Measurements from ENCODE around the gene GPR162.
"Not testable (repeated sequence)": the region's sequence is repeated elsewhere in the genome, so short reads cannot be mapped to it uniquely, and the experiment has no call there.

Gene GPR162

DNA sequence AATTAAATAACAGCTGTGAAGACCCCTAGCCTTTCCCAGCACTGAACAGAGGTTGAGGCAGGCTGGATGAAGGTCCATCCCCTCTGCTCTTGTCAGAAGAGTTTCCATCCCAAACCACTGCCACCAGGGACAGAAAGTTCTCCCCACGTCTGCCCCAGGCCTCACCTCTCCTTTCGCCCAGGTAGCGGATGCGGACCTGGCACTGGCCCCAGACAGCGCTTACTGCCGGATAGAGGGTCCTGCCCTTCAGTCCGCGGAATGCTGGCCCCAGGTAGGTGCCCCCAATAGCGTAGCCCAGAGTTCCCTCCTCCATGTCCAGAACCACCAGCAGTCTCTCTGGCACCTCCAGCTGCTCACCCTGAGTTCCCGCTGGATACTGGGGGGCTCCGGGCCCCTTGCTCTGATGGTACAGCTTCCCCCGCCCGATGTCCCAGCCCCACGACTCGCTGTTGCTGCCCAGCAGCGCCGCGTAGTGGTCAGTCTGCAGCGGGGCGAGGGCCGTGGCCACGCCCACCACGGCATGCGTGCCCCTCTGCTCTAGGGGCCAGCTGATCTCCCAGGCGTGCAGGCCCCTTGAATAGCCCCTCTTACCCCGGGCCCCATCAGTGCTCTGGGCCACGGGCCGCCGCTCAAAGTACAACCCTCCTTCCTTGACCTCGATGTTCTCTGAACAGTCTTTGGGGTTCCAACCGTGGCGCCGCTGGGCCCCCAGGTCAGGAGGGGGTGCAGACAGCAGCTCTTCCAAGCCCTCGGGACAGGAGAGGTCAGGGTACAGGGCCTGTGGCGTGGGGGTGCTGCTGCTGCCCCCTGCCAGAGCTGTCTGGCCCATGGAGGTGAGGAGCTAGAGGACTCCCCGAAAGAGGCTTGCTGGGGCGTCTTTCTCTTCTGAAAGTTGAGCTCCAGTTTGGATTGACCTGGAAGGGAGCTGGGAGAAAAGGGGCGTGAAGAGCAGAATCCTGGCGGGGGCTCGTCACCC, 50.7 kb downstream of the GPR162 start:
- TF ChIP-seq FOXM1 (IDR thresholded peaks at IDR 0.05; ENCODE audit: borderline replicate concordance) (0 out of 2 replicates have a peak, but pooled peaks have one; percentile 29), SUZ12 (IDR thresholded peaks at IDR 0.05) (no peak)
- POLR2A ChIA-PET = interaction anchor here (0.6 to 12.4 kb wide), 29 partner anchors 9 to 258 kb away, joined by 3 to 214 read pairs (median 7); partner anchors contain the start of genes C12orf57, CDCA3, CLSTN3 and COPS7A
- DNase-seq (ENCODE audit: extremely low spot score) = peak; percentile 77
- CTCF ChIA-PET = interaction anchor here (0.5 to 2.8 kb wide), 32 partner anchors 9 to 241 kb away, joined by 3 to 28 read pairs (median 4); partner anchors contain the start of genes C12orf57, CDCA3, COPS7A and LRRC23

DNA sequence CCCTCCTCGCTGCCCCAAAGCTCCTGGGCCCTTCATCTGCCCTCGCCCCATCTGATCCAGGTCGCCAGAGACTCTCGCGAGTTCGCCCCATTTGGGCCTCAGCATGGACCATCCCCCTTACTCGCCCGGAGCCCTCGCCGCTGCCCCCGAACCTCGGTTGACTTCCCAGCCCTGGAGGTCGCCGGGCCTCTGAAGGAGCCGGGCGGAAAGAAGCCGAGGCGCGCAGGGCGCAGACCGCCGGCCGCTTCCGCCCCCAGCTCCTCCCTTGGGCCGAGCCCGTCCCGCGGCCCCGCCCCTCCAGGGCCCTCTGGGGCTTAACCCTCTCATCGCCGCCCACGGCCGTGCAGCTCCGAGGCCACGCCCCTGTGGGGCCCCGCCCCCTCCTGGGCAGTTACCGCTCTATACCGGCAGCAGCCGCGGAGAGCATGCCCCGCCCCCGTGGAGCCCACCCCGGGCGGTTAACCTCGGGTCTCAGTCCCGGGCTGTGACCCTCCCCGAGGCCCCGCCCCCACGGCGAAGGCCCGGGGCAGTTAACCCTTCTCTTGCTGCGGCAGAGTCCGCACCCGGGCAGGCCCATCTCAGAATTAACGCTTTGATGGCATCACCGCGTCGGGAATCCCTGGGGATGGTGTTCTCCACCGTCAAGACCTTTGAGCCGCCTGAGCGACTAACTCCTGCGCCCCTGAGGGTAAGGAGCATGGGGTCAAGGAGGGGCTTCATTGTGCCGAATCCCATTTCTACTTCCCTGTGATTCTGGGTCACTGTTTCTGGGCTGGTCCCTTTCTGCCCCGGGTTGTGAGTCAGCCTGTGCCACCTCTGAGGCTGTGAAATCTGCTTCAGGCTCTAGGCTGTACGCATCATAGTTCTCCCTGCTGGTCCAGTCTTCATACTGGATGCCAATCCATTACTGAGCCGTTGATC, 51.7 kb downstream of the GPR162 start, which contains the start of gene SPSB2:
Gene SPSB2, minus strand, starts transcription at position 210 of the 921 bp plus-strand sequence. CDS start 402 bp downstream, outside the sequence.
- ChIA-PET POLR2A (interaction anchor here (0.7 to 12.4 kb wide), 24 partner anchors 9 to 240 kb away, joined by 3 to 214 read pairs (median 8); partner anchors contain the start of genes C12orf57, CDCA3, COPS7A and ENO2), CTCF (interaction anchor here (0.5 to 2.8 kb wide), 26 partner anchors 8 to 1204 kb away, joined by 3 to 28 read pairs (median 4); partner anchors contain the start of genes CDCA3, COPS7A, MLF2 and USP5)
- peak; percentile 96 for DNase-seq (ENCODE audit: extremely low spot score)
- TF ChIP-seq NFRKB (IDR thresholded peaks at IDR 0.05) (peak; percentile 60; the same call in 1 of the 2 replicates), FOXA1 (IDR thresholded peaks at IDR 0.05) (no peak)

DNA sequence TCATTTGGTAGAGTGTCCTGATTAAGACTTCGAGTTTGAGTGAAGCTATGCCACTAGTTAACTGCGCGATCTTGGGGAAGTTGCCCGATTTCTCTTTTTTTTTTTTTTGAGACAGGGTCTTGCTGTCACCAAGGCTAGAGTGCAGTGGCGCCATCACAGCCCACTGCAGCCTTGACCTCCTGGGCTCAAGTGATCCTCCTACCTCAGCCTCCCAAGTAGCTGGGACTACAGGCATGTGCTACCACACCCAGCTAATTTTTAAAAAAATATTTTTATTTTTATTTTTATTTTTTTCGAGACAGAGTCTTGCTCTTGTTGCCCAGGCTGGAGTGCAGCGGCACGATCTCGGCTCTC, 52.4 kb downstream of the GPR162 start:
- CTCF ChIA-PET = interaction anchor here (0.6 to 2.2 kb wide), 3 partner anchors 17 to 1204 kb away, joined by 3 to 28 read pairs (median 4); partner anchors contain the start of genes CDCA3 and USP5
- DNase-seq (ENCODE audit: extremely low spot score) = not testable (repeated sequence)
- POLR2A ChIA-PET = interaction anchor here (3.2 to 12.4 kb wide), 3 partner anchors 17 to 70 kb away, joined by 55 to 214 read pairs (median 63); partner anchors contain the start of genes C12orf57, CDCA3, RNU7-1 and USP5
